NB4 (cell line): ENCODE measurements around the gene ADAP1.
"Not testable (repeated sequence)": the region's sequence is repeated elsewhere in the genome, so short reads cannot be mapped to it uniquely, and the experiment has no call there.

Source experiments
- MAX ChIP-seq: IDR thresholded peaks from 2 replicates; pipeline ENCODE4 v1.6.1; 2011; ENCODE audit warnings: low read depth, low read length
- POLR2A ChIP-seq: IDR thresholded peaks from 2 replicates; pipeline ENCODE4 v1.6.1; 2011; ENCODE audit warnings: mild to moderate bottlenecking; ENCODE audit not compliant: insufficient read length; ENCODE audit errors: extremely low read depth
- TF ChIP-seq, protein P1 (sequence below): IDR thresholded peaks from one replicate; pipeline ENCODE4 v1.5.1; 2012; ENCODE audit warnings: low read depth, low read length

DNA sequence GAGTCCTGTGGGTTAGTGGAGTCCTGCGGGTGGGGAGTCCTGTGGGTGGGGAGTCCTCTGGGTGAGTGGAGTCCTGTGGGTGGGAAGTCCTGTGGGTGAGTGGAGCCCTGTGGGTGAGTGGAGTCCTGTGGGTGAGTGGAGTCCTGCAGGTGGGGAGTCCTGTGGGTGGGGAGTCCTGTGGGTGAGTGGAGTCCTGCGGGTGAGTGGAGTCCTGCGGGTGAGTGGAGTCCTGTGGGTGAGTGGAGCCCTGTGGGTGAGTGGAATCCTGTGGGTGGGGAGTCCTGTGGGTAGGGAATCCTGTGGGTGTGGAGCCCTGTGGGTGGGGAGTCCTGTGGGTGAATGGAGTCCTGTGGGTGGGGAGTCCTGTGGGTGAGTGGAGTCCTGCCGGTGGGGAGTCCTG lies 47.5 kb upstream of the ADAP1 start:
- not testable (repeated sequence) for TF ChIP-seq MAX, POLR2A
- TF ChIP-seq, protein P1, sequence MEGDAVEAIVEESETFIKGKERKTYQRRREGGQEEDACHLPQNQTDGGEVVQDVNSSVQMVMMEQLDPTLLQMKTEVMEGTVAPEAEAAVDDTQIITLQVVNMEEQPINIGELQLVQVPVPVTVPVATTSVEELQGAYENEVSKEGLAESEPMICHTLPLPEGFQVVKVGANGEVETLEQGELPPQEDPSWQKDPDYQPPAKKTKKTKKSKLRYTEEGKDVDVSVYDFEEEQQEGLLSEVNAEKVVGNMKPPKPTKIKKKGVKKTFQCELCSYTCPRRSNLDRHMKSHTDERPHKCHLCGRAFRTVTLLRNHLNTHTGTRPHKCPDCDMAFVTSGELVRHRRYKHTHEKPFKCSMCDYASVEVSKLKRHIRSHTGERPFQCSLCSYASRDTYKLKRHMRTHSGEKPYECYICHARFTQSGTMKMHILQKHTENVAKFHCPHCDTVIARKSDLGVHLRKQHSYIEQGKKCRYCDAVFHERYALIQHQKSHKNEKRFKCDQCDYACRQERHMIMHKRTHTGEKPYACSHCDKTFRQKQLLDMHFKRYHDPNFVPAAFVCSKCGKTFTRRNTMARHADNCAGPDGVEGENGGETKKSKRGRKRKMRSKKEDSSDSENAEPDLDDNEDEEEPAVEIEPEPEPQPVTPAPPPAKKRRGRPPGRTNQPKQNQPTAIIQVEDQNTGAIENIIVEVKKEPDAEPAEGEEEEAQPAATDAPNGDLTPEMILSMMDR: not testable (repeated sequence)
